Trophoblast cell (in vitro differentiated cells and primary cell): ENCODE measurements around the gene SAMD11.

Source experiments
- DNase-seq, 2 donors: peaks; one replicate each; pipeline ENCODE4 v3.0.0-alpha.2; 2016
- H2AFZ ChIP-seq: 2 replicates; pipeline ENCODE4 v1.6.1; 2013; ENCODE audit warnings: low read length, moderate library complexity, mild to moderate bottlenecking; ENCODE audit not compliant: insufficient read depth, poor library complexity
- H2AK5ac ChIP-seq: 2 replicates; pipeline ENCODE4 v1.6.1; 2013; ENCODE audit warnings: mild to moderate bottlenecking, low read length
- H2BK120ac ChIP-seq: 2 replicates; pipeline ENCODE4 v1.6.1; 2013; ENCODE audit warnings: low read length, mild to moderate bottlenecking, moderate library complexity; ENCODE audit not compliant: insufficient read depth, poor library complexity
- H2BK12ac ChIP-seq: 2 replicates; pipeline ENCODE4 v1.6.1; 2013; ENCODE audit warnings: mild to moderate bottlenecking, low read length, moderate library complexity
- H2BK5ac ChIP-seq: 2 replicates; pipeline ENCODE4 v1.6.1; 2013; ENCODE audit warnings: low read length, low read depth, moderate library complexity, mild to moderate bottlenecking; ENCODE audit not compliant: poor library complexity
- H3K14ac ChIP-seq: 2 replicates; pipeline ENCODE4 v1.6.1; 2013; ENCODE audit warnings: mild to moderate bottlenecking, low read length
- H3K18ac ChIP-seq: 2 replicates; pipeline ENCODE4 v1.6.1; 2013; ENCODE audit warnings: mild to moderate bottlenecking, low read length
- H3K23ac ChIP-seq: 2 replicates; pipeline ENCODE4 v1.6.1; 2013; ENCODE audit warnings: low read length
- H3K27ac ChIP-seq: 2 replicates; pipeline ENCODE4 v1.5.1; 2013; ENCODE audit warnings: low read depth, mild to moderate bottlenecking, inconsistent platforms, low read length, moderate library complexity
- H3K27me3 ChIP-seq: 2 replicates; pipeline ENCODE4 v1.6.1; 2013; ENCODE audit warnings: inconsistent platforms, mild to moderate bottlenecking, low read length, moderate library complexity; ENCODE audit not compliant: insufficient read depth
- H3K36me3 ChIP-seq, 2 experiments: 1 replicate in 1 of 2; 2 replicates in 1 of 2; pipeline ENCODE4 v1.6.1; 2013; ENCODE audit warnings: low read length in 2 of 2, mild to moderate bottlenecking in 2 of 2, moderate library complexity in 1 of 2; ENCODE audit not compliant: insufficient read depth in 2 of 2, control insufficient read depth in 1 of 2
- H3K4ac ChIP-seq: 2 replicates; pipeline ENCODE4 v1.6.1; 2013; ENCODE audit warnings: low read depth, mild to moderate bottlenecking, low read length, moderate library complexity
- H3K4me1 ChIP-seq, 2 experiments: 1 replicate in 1 of 2; 2 replicates in 1 of 2; pipeline ENCODE4 v1.6.1; 2013; ENCODE audit warnings: low read length in 2 of 2, mild to moderate bottlenecking in 2 of 2, moderate library complexity in 1 of 2; ENCODE audit not compliant: insufficient read depth in 2 of 2, control insufficient read depth in 1 of 2
- H3K4me2 ChIP-seq: 2 replicates; pipeline ENCODE4 v1.6.1; 2013; ENCODE audit warnings: inconsistent platforms, mild to moderate bottlenecking, low read length, moderate library complexity
- H3K4me3 ChIP-seq: 2 replicates; pipeline ENCODE4 v1.5.1; 2013; ENCODE audit warnings: mild to moderate bottlenecking, low read depth, low read length, inconsistent platforms
- H3K79me1 ChIP-seq: one replicate; pipeline ENCODE4 v1.6.1; 2013; ENCODE audit warnings: low read length
- H3K79me2 ChIP-seq: 2 replicates; pipeline ENCODE4 v1.6.1; 2013; ENCODE audit warnings: low read length, mild to moderate bottlenecking; ENCODE audit not compliant: control insufficient read depth, insufficient read depth, poor library complexity
- H3K9ac ChIP-seq: 2 replicates; pipeline ENCODE4 v1.6.1; 2013; ENCODE audit warnings: mild to moderate bottlenecking, low read length
- H3K9me3 ChIP-seq: 2 replicates; pipeline ENCODE4 v1.6.1; 2013; ENCODE audit warnings: low read depth, mild to moderate bottlenecking, control low read depth, inconsistent platforms, low read length; ENCODE audit not compliant: insufficient read depth
- H4K12ac ChIP-seq: 2 replicates; pipeline ENCODE4 v1.6.1; 2013; ENCODE audit warnings: low read depth, mild to moderate bottlenecking, low read length, moderate library complexity
- H4K8ac ChIP-seq: 2 replicates; pipeline ENCODE4 v1.6.1; 2013; ENCODE audit warnings: low read depth, mild to moderate bottlenecking, low read length, moderate library complexity
- H4K91ac ChIP-seq: one replicate; pipeline ENCODE4 v1.6.1; 2013; ENCODE audit warnings: low read depth, mild to moderate bottlenecking, low read length, moderate library complexity
- WGBS: extraction: QIAGEN DNeasy Blood & Tissue Kit; methylation state at CpG from one replicate; pipeline ENCODE4 v1.1.7; 2013; ENCODE audit warnings: missing lambda C conversion rate; ENCODE audit not compliant: insufficient read length, insufficient coverage; ENCODE audit errors: extremely low coverage; 5-methylcytosine and 5-hydroxymethylcytosine counted together

SAMD11 gene

GRCh38 chr1:929712-930632, 6.2 kb downstream of the SAMD11 start:
- H3K79me2 ChIP-seq, result peaks cover under 1% of the 10 kb centered on the region
- no peak overlapping the region for H3K4ac ChIP-seq
- H3K4me2 ChIP-seq, result no peak overlapping the region
- H3K23ac ChIP-seq, result no peak overlapping the region
- H2AK5ac ChIP-seq, result no peak overlapping the region
- WGBS, result no CpG with 5 or more reads among the region's 40 CpGs
- no peak overlapping the region for H2BK5ac ChIP-seq
- no peak overlapping the region for H4K12ac ChIP-seq
- H3K36me3 ChIP-seq, result peaks cover 7 to 10% of the 10 kb centered on the region in 2 experiments
- no peak overlapping the region for H3K27ac ChIP-seq
- H3K9ac ChIP-seq, result no peak overlapping the region
- no peak for DNase-seq
- no peak overlapping the region for H3K14ac ChIP-seq
- H3K4me1 ChIP-seq, result peaks cover 0 to 9% of the 10 kb centered on the region in 2 experiments
- peaks cover under 1% of the 10 kb centered on the region for H3K9me3 ChIP-seq
- no peak overlapping the region for H4K8ac ChIP-seq
- H4K91ac ChIP-seq, result no peak overlapping the region
- H2BK12ac ChIP-seq, result no peak overlapping the region
- H3K4me3 ChIP-seq, result no peak overlapping the region
- H3K27me3 ChIP-seq, result peaks cover 13% of the 10 kb centered on the region
- no peak overlapping the region for H2BK120ac ChIP-seq
- no peak overlapping the region for H3K18ac ChIP-seq
- H3K79me1 ChIP-seq, result peaks cover 1% of the 10 kb centered on the region
- H2AFZ ChIP-seq, result no peak overlapping the region

GRCh38 chr1:930633-931138, 7.0 kb downstream of the SAMD11 start:
- Histone ChIP-seq H2AK5ac (no peak overlapping the region), H3K4me1 (peaks cover 0 to 10% of the 10 kb centered on the region in 2 experiments)
- WGBS, result no CpG with 5 or more reads among the region's 18 CpGs

GRCh38 chr1:931380-932172, 7.9 kb downstream of the SAMD11 start:
- H2BK12ac ChIP-seq, result no peak overlapping the region
- no peak for DNase-seq
- H2AFZ ChIP-seq, result no peak overlapping the region
- no peak overlapping the region for H3K14ac ChIP-seq
- H3K9me3 ChIP-seq, result peaks cover 5% of the 10 kb centered on the region
- peaks cover 8% of the 10 kb centered on the region for H3K27me3 ChIP-seq
- H3K4me2 ChIP-seq, result no peak overlapping the region
- no peak overlapping the region for H3K4ac ChIP-seq
- H2AK5ac ChIP-seq, result no peak overlapping the region
- H3K4me1 ChIP-seq, result peaks cover 0 to 4% of the 10 kb centered on the region in 2 experiments
- H4K8ac ChIP-seq, result no peak overlapping the region
- H2BK120ac ChIP-seq, result no peak overlapping the region
- H2BK5ac ChIP-seq, result no peak overlapping the region
- no peak overlapping the region for H3K4me3 ChIP-seq
- H3K79me1 ChIP-seq, result no peaks in the 10 kb centered on the region
- no peak overlapping the region for H3K9ac ChIP-seq
- H4K91ac ChIP-seq, result no peak overlapping the region
- no CpG with 5 or more reads among the region's 15 CpGs for WGBS
- H3K36me3 ChIP-seq, result peaks cover 7 to 10% of the 10 kb centered on the region in 2 experiments
- H3K79me2 ChIP-seq, result no peaks in the 10 kb centered on the region
- H3K18ac ChIP-seq, result no peak overlapping the region
- H3K27ac ChIP-seq, result no peak overlapping the region
- no peak overlapping the region for H4K12ac ChIP-seq
- H3K23ac ChIP-seq, result no peak overlapping the region

More at GRCh38 chr1:930633-931138, 7.0 kb downstream of the SAMD11 start:
- no peak overlapping the region for H2BK5ac ChIP-seq
- H2BK120ac ChIP-seq, result no peak overlapping the region
- H4K8ac ChIP-seq, result no peak overlapping the region
- H3K4ac ChIP-seq, result no peak overlapping the region
- H4K12ac ChIP-seq, result no peak overlapping the region
- H2AFZ ChIP-seq, result no peak overlapping the region
- no peak overlapping the region for H4K91ac ChIP-seq
- H3K27me3 ChIP-seq, result peaks cover 12% of the 10 kb centered on the region
- no peak overlapping the region for H3K14ac ChIP-seq
- H3K4me3 ChIP-seq, result no peak overlapping the region
- no peak overlapping the region for H3K27ac ChIP-seq
- no peak overlapping the region for H3K4me2 ChIP-seq
- no peak overlapping the region for H3K18ac ChIP-seq
- no peak overlapping the region for H3K23ac ChIP-seq
- DNase-seq, result no peak
- peaks cover 7 to 10% of the 10 kb centered on the region in 2 experiments for H3K36me3 ChIP-seq
- H3K79me2 ChIP-seq, result no peaks in the 10 kb centered on the region
- H3K9me3 ChIP-seq, result peaks cover 5% of the 10 kb centered on the region
- no peak overlapping the region for H2BK12ac ChIP-seq
- no peaks in the 10 kb centered on the region for H3K79me1 ChIP-seq
- no peak overlapping the region for H3K9ac ChIP-seq

GRCh38 chr1:932173-932510, 8.4 kb downstream of the SAMD11 start:
- Histone ChIP-seq H3K4ac (no peak overlapping the region), H3K36me3 (peaks cover 3 to 10% of the 10 kb centered on the region in 2 experiments), H3K27me3 (peaks cover 8% of the 10 kb centered on the region), H3K18ac (no peak overlapping the region), H2BK5ac (no peak overlapping the region), H4K8ac (no peak overlapping the region), H3K4me2 (no peak overlapping the region), H3K79me1 (no peaks in the 10 kb centered on the region), H4K91ac (no peak overlapping the region), H3K79me2 (no peaks in the 10 kb centered on the region), H3K23ac (no peak overlapping the region), H2BK12ac (no peak overlapping the region), H2AFZ (no peak overlapping the region), H3K9me3 (peaks cover 5% of the 10 kb centered on the region), H3K14ac (no peak overlapping the region), H2BK120ac (no peak overlapping the region), H3K27ac (no peak overlapping the region), H4K12ac (no peak overlapping the region), H3K4me3 (no peak overlapping the region), H3K4me1 (peaks cover 0 to 4% of the 10 kb centered on the region in 2 experiments), H3K9ac (no peak overlapping the region), H2AK5ac (no peak overlapping the region)
- no CpG with 5 or more reads among the region's 16 CpGs for WGBS
- DNase-seq, result no peak
